22Rv1 (cell line): ENCODE measurements around the gene H6PD.

Experiments used
- ZFX ChIP-seq: fragments of 450-650 bp; IDR thresholded peaks from 2 replicates; pipeline ENCODE4 v1.6.1; 2017; ENCODE audit warnings: antibody characterized with exemption, borderline replicate concordance
- TF ChIP-seq, protein P1 (sequence below): fragments of 450-650 bp; IDR thresholded peaks from 2 replicates; pipeline ENCODE4 v1.5.1; 2017; ENCODE audit warnings: mild to moderate bottlenecking

DNA sequence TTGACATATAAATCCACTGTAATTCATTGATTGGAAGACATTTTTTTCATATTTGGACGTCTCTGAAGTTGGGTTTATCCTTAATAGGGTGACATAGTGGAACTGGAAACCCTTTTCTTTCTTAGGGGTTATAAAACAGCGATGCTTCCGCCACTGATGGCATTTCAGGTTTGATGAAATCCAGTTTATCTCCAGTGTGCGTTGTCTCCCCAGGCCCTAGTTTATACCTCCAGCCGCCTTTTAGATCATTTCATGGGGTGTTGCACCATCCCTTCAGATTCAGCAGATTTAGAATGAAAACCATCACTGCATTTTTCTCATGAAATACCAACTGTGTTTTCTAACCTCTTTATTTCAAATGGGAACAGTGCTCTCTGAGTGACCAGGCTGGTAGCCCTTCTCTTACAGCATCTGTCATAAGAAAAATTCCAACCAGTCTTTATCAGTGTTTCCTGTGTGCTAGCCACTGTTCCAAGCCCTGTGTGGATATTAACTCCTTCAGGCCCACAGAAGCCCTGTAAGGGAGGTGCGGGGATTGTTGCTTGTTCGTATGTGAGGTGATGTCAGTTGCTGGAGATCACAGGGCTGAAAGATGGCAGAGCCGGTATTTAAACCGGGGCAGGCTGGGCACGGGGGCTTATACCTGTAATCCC is 19.0 kb downstream of the H6PD start:
- TF ChIP-seq, protein P1, sequence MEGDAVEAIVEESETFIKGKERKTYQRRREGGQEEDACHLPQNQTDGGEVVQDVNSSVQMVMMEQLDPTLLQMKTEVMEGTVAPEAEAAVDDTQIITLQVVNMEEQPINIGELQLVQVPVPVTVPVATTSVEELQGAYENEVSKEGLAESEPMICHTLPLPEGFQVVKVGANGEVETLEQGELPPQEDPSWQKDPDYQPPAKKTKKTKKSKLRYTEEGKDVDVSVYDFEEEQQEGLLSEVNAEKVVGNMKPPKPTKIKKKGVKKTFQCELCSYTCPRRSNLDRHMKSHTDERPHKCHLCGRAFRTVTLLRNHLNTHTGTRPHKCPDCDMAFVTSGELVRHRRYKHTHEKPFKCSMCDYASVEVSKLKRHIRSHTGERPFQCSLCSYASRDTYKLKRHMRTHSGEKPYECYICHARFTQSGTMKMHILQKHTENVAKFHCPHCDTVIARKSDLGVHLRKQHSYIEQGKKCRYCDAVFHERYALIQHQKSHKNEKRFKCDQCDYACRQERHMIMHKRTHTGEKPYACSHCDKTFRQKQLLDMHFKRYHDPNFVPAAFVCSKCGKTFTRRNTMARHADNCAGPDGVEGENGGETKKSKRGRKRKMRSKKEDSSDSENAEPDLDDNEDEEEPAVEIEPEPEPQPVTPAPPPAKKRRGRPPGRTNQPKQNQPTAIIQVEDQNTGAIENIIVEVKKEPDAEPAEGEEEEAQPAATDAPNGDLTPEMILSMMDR, result no peak
- no peak for TF ChIP-seq ZFX
